Right lobe of liver (tissue), 6 donors: ENCODE measurements around the gene ALKBH1. TPM values are rescaled to one million over a fixed set of nuclear protein-coding genes. Genes with fewer than 3 reads are reported as not detected.
A peak's percentile ranks its signal among the peaks of the same experiment; 100 is the strongest.

Experiments
- ATAC-seq, 4 donors: fragments of 200-7000 bp; cut with Tn5 transposase; one replicate each; pipeline ENCODE4 v1.9.1; 2020; ENCODE audit warnings: mild to moderate bottlenecking in 4 of 4, moderate library complexity in 4 of 4
- DNase-seq, 3 donors: peaks; one replicate each; pipeline ENCODE4 v3.0.0-alpha.2; 2020
- H3K27ac ChIP-seq, 3 donors: fragments of 200-600 bp; one replicate each; pipeline ENCODE4 v1.8.0; 2022
- H3K27me3 ChIP-seq, 2 donors: fragments of 200-600 bp; one replicate each; pipeline ENCODE4 v1.8.0; 2022
- H3K36me3 ChIP-seq, 4 donors: fragments of 200-600 bp; sonication (generic) in 1 of 4; one replicate each; pipeline versions ENCODE4 v1.5.1 to v1.8.0; 2017 to 2022; ENCODE audit warnings: control low read depth in 1 of 4
- H3K4me1 ChIP-seq, 4 donors: fragments of 200-600 bp; sonication (generic) in 1 of 4; one replicate each; pipeline versions ENCODE4 v1.5.1 to v1.8.0; 2017 to 2022; ENCODE audit warnings: control low read depth in 1 of 4
- H3K4me3 ChIP-seq, 3 donors: fragments of 200-600 bp; one replicate each; pipeline ENCODE4 v1.8.0; 2022
- H3K9me3 ChIP-seq, 4 donors: fragments of 200-600 bp; sonication (generic) in 1 of 4; one replicate each; pipeline versions ENCODE4 v1.5.1 to v1.8.0; 2017 to 2022; ENCODE audit warnings: control low read depth in 1 of 4
- POLR2A ChIP-seq: fragments of 450-650 bp; IDR thresholded peaks from one replicate; pipeline ENCODE4 v1.6.1; 2017; ENCODE audit warnings: antibody characterized with exemption, mild to moderate bottlenecking
- WGBS: methylation state at CpG from one replicate; pipeline ENCODE4 v1.1.6; 2018; ENCODE audit warnings: low coverage, low lambda C conversion rate; ENCODE audit not compliant: insufficient coverage; ENCODE audit errors: missing lambda C conversion rate; 5-methylcytosine and 5-hydroxymethylcytosine counted together
- intact Hi-C, 2 donors: fragments of 100-400 bp; cut with DNase I; formaldehyde crosslinking; loops; one replicate each; pipeline versions ENCODE4 v1.11.2 to v1.14.1; 2022
- total RNA-seq, 6 experiments: library from RNA; depleted of rRNA in 2 of 6; stranded (reverse); fragments of >200 nt in 2 of 6; fragmentation: NEBNext Ultra II Directional in 3 of 6; extraction: Animal tissue kit (Norgen Biotek cat#: 25700) in 3 of 6; gene quantifications; one replicate each; pipeline versions ENCODE4 v1.1.0 to v1.2.4, GENCODE V29; 2016 to 2023
- TF ChIP-seq, protein P1 (sequence below), 4 donors: fragments of 200-600 bp in 3 of 4; fragments of 450-650 bp in 1 of 4; IDR thresholded peaks; one replicate each; pipeline versions ENCODE4 v1.5.1 to v1.8.0; 2016 to 2022; ENCODE audit warnings: antibody characterized with exemption in 4 of 4, mild to moderate bottlenecking in 2 of 4
- donor health status: DM: no; HTN: yes; CAD: no.
- donor health status: DM: no; HTN: no; CAD: no.
- donor health status: DM: no; HTN: no; CAD: no.
- donor health status: DM: no; HTN: yes; CAD: no.
- donor health status: DM: no; HTN: yes; CAD: no.

ALKBH1 gene
- total RNA-seq, 6 experiments from 2014 or later: 4.9 to 7.1 (median 5.5) TPM

DNA sequence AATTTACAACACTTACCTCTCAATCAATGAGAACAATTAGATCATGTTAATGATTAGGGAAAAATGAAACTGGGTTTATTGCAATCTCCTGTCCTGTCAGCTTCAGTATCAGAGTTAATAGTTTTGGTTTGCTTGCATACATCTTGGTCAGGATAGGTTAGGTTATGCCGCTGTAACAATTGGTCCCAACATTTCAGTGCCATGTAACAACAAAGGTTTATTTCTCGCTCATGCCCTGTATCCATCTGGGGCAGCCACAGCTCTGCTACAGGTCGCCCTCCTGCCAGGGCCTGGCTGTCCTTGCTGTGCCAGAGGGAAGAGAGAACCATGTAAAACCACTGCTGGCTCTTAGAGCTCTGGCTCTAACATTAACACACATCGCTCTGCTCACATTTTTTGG lies 60.9 kb downstream of the ALKBH1 start:
- Histone ChIP-seq H3K4me3 (no peak overlapping the region), H3K36me3 (no peaks in the 10 kb centered on the region), H3K27ac (no peak overlapping the region), H3K27me3 (no peaks in the 10 kb centered on the region), H3K9me3 (no peaks in the 10 kb centered on the region), H3K4me1 (no peaks in the 10 kb centered on the region)
- TF ChIP-seq POLR2A: no peak
- TF ChIP-seq, protein P1, sequence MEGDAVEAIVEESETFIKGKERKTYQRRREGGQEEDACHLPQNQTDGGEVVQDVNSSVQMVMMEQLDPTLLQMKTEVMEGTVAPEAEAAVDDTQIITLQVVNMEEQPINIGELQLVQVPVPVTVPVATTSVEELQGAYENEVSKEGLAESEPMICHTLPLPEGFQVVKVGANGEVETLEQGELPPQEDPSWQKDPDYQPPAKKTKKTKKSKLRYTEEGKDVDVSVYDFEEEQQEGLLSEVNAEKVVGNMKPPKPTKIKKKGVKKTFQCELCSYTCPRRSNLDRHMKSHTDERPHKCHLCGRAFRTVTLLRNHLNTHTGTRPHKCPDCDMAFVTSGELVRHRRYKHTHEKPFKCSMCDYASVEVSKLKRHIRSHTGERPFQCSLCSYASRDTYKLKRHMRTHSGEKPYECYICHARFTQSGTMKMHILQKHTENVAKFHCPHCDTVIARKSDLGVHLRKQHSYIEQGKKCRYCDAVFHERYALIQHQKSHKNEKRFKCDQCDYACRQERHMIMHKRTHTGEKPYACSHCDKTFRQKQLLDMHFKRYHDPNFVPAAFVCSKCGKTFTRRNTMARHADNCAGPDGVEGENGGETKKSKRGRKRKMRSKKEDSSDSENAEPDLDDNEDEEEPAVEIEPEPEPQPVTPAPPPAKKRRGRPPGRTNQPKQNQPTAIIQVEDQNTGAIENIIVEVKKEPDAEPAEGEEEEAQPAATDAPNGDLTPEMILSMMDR (IDR thresholded peaks at IDR 0.05): no peak
- 77% methylated on average over 4 of the region's 4 CpGs for WGBS
- no peak for DNase-seq
- ATAC-seq: no peak
- intact Hi-C loops: no loop called here

DNA sequence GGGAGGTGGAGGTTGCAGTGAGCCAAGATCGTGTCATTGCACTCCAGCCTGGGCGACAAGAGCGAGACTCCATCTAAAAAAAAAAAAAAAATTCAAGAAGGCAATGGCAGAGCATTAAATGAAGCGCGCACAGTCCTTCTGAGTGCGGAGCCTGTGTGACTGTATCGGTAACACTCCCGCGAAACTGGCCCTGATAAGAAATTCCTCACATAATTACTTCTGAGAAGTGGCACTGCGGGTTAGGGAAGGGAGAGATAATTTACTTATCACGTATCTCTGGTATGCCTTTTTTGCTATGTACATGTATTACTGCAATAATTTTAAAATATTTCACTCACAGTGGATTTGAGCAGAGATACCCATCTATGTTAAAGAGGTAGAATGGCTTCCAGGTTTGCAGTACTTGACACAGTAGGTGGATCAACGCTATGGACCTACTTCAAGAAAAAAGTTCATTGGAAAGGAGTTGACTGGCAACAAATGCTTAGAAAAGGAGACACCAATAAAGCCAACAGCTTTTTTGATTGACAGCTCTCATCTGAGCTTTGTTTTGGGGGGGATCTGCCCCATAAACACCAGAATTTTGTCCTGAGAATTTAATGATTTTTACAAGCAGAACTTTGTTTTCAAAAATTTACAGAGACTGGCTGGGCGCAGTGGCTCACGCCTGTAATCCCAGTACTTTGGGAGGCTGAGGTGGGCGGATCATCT lies 62.1 kb downstream of the ALKBH1 start:
- H3K9me3 ChIP-seq: no peaks in the 10 kb centered on the region
- no peak overlapping the region for H3K4me3 ChIP-seq
- no peak for TF ChIP-seq POLR2A
- TF ChIP-seq, protein P1 (IDR thresholded peaks at IDR 0.05): no peak
- WGBS: 71% methylated on average over 12 of the region's 15 CpGs
- DNase-seq (no peak), ATAC-seq (no peak)
- no peaks in the 10 kb centered on the region for H3K36me3 ChIP-seq
- H3K27me3 ChIP-seq: no peaks in the 10 kb centered on the region
- H3K4me1 ChIP-seq: no peaks in the 10 kb centered on the region
- intact Hi-C loops: no loop called here
- no peak overlapping the region for H3K27ac ChIP-seq

DNA sequence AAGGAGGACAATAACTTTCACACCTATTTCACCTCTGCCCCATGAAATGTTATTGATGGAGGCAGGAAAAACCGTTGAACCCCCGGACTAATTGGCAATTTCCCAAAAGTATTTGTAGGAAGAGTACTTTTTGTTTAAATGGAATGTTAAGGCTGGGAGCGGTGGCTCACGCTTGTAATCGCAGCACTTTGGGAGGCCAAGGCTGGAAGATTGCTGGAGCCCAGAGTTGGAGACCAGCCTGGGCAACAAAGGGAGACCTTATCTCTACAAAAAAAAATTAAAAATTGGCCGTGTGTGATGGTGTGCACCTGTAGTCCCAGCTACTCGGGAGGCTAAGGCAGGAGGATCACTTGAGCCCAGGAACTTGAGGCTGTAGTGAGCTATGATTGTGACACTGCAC lies 65.4 kb downstream of the ALKBH1 start:
- H3K36me3 ChIP-seq: no peaks in the 10 kb centered on the region

DNA sequence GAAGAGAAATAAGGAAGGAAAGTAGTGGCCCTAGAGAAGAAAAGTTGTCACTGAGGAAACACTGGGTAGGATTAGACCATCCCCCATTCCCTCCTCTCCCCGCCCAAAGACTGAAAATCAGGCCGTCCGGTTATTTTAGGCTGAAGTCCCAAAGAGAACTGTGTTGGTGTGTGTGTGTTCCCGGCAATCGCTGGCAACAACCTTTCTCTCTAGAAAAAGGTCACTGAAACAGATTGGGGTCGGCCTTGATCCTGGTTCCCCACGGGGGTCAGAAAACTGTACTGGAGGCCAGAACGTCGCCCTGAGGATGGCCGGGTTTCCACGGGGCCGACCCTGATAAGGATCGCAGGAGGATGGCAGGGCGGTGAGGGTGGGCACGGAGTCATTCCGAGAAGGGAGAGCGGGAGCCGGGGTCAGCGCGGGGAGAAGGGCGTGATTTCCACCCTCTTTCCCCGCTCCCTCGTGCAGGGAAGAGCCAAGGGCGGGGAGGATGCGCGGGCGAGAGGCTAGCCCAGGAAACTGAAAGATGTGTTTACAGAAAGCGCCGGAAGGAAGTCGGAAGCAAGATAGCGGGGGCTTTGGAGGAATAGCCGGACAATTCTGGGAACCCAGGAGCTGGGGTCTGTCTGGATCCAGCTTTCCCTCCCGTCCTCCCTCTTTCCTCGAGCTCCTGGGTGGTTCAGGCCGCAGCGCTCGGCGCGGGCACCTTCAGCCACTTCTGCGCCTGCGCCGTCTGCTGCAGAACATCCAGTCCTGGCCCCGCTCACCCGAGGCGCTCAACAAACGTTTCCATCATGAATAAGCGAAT lies 66.1 kb downstream of the ALKBH1 start:
- peak; percentile 85 to 87 (median 86) for ATAC-seq
- Histone ChIP-seq H3K4me1 (no peaks in the 10 kb centered on the region), H3K36me3 (no peaks in the 10 kb centered on the region), H3K27me3 (no peaks in the 10 kb centered on the region), H3K27ac (peak overlapping the region; percentile 50 to 59 (median 58)), H3K4me3 (peak overlapping the region; percentile 27 to 53 (median 36)), H3K9me3 (no peaks in the 10 kb centered on the region)
- peak; percentile 75 to 79 (median 78) for DNase-seq
- TF ChIP-seq POLR2A: no peak
- TF ChIP-seq, protein P1 (IDR thresholded peaks at IDR 0.05): no peak
- 13% methylated on average over 29 of the region's 47 CpGs for WGBS
- intact Hi-C loops: no loop called here

More for the DNA sequence above, 65.4 kb downstream of the ALKBH1 start:
- intact Hi-C loops: no loop called here
- Histone ChIP-seq H3K4me3 (peak overlapping the region; percentile 27 to 53 (median 36)), H3K9me3 (no peaks in the 10 kb centered on the region), H3K27me3 (no peaks in the 10 kb centered on the region), H3K4me1 (no peaks in the 10 kb centered on the region), H3K27ac (peak overlapping the region; percentile 50 to 59 (median 58))
- ATAC-seq: no peak
- WGBS: 61% methylated on average over 7 of the region's 7 CpGs
- TF ChIP-seq, protein P1 (IDR thresholded peaks at IDR 0.05): no peak
- TF ChIP-seq POLR2A: no peak
- DNase-seq: no peak
